Epithelial cell of prostate (primary cell): ENCODE data around the gene PKD2L1.

Experiments
- DNase-seq: peaks from one replicate; pipeline ENCODE4 v3.0.0-alpha.2; 2011; ENCODE audit warnings: low read depth, low spot score
- H3K27ac ChIP-seq: fragments of 450-650 bp; 2 replicates; pipeline ENCODE4 v1.5.1; 2017; ENCODE audit warnings: mild to moderate bottlenecking

PKD2L1 gene

GRCh38 chr10:100357059-100357858 lies 27.2 kb upstream of the PKD2L1 start:
- no peak for DNase-seq

DNA sequence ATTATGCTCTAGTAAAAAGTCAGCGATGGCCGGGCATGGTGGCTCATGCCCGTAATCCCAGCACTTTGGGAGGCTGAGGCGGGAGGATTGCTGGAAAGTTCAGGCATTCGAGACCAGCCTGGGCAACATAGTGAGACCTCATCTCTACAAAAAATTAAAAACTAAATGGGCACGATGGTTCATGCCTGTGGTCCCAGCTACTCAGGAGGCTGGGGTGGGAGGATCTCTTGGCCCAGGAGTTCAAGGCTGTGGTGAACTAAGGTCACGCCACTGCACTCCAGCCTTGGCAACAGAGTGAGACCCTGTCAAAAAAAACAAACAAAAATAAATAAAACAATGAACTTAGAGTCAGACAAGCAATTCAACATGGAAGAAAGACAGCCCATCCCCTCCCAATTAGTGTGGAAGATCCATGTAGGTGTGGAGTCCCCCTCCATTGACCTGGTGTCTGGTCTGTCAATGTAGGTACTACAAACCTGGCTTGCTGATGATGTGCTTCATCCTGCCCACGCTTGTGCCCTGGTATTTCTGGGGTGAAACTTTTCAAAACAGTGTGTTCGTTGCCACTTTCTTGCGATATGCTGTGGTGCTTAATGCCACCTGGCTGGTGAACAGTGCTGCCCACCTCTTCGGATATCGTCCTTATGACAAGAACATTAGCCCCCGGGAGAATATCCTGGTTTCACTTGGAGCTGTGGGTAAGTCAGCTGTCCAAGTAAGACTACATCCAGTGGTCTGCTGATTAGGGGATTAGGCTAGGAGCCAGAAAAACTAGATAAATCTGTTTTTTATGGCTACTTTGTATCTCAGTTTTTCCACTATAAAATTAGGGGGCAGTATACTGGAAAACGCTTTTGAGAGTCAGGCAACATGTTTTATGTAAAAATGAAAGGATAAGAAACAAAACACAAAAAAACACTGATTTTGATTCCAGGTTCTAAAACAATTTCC lies 26.3 kb upstream of the PKD2L1 start:
- DNase-seq = no peak
- peak overlapping the region; percentile 81 for H3K27ac ChIP-seq

More at GRCh38 chr10:100357059-100357858, 27.2 kb upstream of the PKD2L1 start:
- peak overlapping the region; percentile 81 for H3K27ac ChIP-seq

DNA sequence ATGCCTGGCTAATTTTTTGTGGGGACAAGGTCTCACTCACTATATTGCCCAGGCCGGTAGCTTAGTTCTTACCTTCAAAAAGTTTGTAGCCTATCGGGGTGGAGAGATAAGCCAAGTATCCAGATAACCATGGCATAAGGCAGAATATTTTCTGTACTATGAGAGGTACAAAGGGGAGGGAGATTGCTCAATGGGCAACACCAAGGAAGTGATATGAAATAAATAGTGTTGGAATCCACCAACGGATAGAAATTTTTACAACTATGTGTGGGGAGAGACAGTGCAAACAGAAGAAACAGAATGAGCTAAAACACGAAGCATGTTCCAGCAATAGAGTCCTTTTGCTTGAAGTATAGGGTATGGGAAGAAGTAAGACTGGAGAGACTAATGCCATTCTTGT lies 25.1 kb upstream of the PKD2L1 start:
- H3K27ac ChIP-seq = peak overlapping the region; percentile 81
- DNase-seq = no peak

DNA sequence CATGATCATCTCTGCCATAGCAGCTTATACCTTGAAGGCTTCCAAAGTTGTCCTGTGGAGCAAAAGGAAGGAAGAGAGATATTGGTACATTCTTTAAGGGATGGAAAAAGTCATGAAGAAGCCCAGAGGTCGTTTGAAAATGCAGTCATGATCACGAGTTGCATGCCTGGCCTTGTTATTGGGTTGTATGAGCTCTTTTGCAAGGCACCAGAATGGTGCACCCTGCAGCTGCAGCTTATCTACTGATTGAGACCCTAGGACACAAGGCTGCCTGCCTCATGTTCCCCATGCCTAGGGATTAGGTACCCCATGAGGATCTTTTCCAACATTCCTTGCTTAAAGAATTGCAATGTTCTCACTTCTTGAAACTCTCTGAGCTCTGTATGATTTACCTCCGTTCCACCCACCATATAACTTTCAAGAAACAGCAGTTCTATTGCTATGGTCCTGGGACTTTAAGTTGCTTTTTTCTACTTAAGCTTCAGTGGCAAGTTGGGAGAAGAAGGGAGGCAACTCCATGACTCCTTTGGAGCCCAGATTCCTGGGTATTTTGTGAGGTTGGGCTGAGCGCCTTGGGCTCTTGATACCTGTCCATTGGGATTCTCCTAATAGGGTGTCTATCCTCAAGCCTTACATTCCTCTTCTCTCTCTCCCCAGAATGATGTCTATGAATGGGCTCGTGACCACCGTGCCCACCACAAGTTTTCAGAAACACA lies 23.9 kb upstream of the PKD2L1 start:
- H3K27ac ChIP-seq = peak overlapping the region; percentile 81

DNA sequence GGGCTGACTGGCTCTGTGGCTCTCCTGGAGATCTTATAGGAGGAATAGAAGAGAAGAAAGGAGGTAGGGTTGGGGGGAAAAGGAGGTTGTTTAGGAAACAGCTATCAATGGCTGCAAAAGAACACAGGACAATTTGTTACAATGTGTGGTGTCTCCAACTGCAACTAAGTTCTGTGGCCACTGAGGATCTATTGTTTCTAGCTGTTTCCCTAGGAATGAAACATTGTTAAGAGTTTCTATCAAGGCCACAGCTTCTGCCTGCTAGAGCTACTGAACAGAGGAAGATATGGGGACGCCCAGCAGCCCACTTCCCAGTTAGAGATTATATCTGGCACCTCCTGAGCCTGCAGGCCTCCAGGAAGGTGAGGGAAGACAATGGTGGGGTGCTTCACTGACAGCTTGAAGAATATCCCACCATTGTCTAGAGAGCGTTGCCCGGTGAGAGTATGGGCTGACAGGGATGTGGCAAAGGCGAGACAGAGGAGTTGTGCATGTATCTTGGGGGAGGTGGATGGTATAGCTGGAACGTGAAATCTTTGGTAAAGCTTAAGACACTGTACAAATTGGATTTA lies 21.0 kb upstream of the PKD2L1 start:
- no peak for DNase-seq

More for the DNA sequence above, 23.9 kb upstream of the PKD2L1 start:
- no peak for DNase-seq

GRCh38 chr10:100349672-100350071 lies 19.6 kb upstream of the PKD2L1 start:
- DNase-seq = no peak
- H3K27ac ChIP-seq = peak overlapping the region; percentile 81

More for the DNA sequence above, 21.0 kb upstream of the PKD2L1 start:
- H3K27ac ChIP-seq = peak overlapping the region; percentile 81

GRCh38 chr10:100349087-100349486 lies 19.1 kb upstream of the PKD2L1 start:
- no peak for DNase-seq
- peak overlapping the region; percentile 81 for H3K27ac ChIP-seq

GRCh38 chr10:100348389-100348927 lies 18.4 kb upstream of the PKD2L1 start:
- H3K27ac ChIP-seq = peak overlapping the region; percentile 81

DNA sequence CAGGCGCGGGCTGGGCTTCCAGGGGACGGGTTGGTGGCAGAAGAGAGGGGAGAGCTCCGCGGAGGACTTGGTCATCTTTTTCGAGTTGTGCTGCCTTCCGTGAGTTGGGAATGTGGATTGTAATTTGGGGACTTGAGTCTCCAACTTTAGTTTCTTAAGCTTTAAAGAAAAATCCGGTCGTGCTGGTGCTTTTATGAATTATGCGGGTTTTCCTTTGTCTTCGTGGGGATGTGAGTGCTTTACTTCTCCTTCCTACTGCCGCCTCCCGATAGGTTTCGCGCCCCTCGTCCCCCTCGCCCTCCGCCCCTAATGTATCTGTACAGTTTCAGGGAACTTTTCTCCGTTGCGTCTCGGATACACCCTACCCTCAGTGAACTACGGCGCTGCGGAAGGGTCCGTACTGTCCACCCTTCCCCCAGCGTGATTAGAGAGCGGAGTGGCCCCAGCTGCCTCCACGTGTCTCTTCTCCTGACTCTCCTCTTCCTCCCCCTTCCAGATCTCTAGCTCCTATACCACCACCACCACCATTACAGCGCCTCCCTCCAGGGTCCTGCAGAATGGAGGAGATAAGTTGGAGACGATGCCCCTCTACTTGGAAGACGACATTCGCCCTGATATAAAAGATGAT lies 17.7 kb upstream of the PKD2L1 start:
- DNase-seq = no peak
- H3K27ac ChIP-seq = peak overlapping the region; percentile 81

More at GRCh38 chr10:100348389-100348927, 18.4 kb upstream of the PKD2L1 start:
- DNase-seq = no peak

DNA sequence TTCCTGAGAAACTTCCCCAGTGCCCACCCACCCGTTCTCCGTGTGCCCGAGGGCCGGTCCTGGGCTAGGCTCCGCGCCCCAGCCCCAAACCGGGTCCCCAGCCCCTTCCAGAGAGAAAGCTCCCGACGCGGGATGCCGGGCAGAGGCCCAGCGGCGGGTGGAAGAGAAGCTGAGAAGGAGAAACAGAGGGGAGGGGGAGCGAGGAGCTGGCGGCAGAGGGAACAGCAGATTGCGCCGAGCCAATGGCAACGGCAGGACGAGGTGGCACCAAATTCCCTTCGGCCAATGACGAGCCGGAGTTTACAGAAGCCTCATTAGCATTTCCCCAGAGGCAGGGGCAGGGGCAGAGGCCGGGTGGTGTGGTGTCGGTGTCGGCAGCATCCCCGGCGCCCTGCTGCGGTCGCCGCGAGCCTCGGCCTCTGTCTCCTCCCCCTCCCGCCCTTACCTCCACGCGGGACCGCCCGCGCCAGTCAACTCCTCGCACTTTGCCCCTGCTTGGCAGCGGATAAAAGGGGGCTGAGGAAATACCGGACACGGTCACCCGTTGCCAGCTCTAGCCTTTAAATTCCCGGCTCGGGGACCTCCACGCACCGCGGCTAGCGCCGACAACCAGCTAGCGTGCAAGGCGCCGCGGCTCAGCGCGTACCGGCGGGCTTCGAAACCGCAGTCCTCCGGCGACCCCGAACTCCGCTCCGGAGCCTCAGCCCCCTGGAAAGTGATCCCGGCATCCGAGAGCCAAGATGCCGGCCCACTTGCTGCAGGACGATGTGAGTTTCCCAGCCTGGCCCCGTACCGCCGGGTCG lies 16.9 kb upstream of the PKD2L1 start, which contains the start of gene SCD:
TSS of gene SCD (plus strand) at position 469 of the 803 bp plus-strand sequence. CDS start at position 741, 272 bp downstream.
- peak within 1 kb of the TSS; percentile 81 for H3K27ac ChIP-seq
- peak; percentile 61 for DNase-seq

DNA sequence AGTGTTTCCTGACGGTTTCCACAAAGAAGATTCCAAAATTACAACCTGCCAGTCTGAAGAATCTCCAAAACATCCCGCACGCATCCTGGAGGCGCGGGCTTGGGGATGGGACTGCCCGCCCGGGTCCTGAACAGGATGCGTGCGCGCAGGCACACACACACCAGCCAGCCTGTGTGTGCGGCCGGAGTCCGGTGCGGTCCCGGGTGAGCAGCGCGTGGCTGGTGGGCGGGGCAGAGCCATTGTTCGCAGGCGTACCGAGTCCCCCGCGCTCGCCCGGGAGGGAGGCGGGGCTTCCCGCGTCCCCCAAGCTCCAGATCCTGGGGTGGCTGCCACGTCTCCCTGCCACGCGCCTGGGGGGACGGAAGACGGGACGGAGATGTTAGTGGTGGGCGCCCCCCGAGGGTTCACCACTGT lies 16.3 kb upstream of the PKD2L1 start:
- peak overlapping the region; percentile 81 for H3K27ac ChIP-seq
- no peak for DNase-seq

DNA sequence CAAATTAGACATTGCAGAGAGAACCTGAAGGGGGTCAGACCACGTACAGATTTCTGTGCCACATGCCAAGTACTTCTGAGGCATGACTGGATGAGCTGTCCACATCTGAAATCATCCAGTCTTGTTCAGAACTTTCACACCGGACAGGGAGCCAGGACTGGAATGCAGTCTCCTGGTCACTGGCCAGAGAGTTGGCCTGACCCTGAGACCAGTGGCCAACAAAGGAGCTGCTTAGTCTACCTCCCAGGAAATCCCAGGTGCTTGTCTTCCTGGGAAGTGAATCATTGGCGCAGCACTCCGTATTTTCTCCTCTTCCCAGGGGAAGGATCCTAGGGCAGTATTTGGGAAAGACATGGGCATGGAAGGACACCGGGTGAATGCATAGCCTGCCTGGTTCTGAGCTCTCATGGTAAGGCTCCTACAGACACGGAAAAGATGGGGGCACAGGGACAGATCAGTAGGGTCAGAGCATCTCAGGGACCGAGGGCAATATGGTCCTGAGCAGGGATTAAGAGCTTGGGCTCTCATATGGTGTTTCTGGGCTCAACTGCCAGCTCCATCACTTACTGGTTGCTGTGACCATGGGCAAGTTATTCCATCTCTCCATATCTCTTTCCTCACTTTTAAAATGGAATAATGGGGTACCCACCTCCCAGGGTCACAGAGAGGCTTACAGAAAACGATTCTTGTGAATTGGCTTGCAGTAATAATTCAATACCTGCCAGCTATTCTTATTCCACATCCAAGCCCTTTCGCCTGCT lies 15.7 kb upstream of the PKD2L1 start:
- peak overlapping the region; percentile 81 for H3K27ac ChIP-seq
- DNase-seq = no peak

DNA sequence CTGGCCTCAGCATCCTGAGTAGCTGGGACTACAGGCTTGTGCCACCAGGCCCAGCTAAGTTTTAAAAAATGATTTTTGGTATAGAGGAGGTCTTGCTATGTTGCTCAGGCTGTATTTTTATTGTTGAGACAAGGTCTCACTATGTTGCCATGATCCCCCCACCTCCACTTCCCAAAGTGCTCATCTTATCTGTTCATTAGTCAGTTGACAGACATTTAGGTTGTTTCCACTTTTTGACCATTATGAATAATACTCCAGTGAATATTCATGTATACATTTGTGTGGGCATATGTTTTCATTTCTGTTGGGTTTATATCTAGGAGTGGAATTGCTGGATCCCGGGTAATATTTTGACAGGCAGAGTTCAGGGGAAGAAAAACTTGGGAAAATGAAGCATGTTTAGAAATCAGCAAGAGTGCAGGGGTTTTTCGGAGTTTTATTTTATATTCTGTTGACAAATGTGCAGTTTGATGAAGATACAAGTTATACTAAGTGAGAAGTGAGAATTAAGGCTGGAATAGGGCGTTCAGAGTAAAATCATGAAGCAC lies 14.3 kb upstream of the PKD2L1 start:
- H3K27ac ChIP-seq = no peak overlapping the region

GRCh38 chr10:100342627-100342972 lies 12.6 kb upstream of the PKD2L1 start:
- no peak overlapping the region for H3K27ac ChIP-seq
- no peak for DNase-seq

More for the DNA sequence above, 14.3 kb upstream of the PKD2L1 start:
- DNase-seq = no peak

- DNase-seq = no peak
- H3K27ac ChIP-seq = no peak overlapping the region
These were observed 12.1 kb upstream of the PKD2L1 start for GRCh38 chr10:100341953-100342626.

DNA sequence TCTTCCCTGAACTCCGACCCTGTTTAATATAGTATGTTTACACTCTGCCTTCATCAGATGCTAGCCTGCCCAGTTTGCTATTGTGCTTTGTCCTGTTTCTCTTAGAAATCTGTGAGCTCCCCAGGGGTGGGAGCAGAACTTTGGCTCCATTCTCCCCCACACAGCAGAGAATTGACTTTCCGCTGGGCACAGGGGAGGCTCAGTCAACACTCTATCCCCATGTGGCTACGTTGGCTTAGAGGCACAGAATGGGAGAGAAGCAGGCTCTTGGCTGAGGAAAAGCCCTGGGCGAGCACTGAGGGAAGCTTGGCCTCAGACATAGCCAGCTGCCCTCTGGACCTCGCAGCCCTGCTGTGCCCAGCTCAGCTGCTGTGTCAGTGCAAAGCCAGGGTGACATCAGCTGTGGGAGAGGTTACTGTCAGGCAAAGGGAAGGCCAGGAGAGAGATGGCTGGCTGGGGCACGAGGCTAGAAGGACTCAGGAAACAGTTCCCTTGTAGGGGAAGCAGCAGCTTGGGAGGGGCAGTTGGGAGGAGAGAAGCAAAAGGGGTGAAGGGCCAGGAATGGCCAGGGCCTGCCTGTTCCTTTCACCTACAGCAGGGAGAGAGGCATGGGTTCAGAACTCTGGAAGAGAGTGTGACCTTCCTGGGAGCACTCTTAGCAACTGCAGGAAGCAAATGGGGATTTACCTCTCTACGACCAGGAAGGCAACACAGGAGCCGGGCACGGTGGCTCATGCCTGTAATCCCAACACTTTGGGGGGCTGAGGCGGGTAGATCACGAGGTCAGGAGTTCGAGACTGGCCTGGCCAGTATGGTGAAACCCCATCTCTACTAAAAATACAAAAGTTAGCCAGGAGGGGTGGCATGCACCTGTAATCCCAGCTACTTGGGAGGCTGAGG lies 11.2 kb upstream of the PKD2L1 start:
- no peak overlapping the region for H3K27ac ChIP-seq
- no peak for DNase-seq
